Chondrocyte (in vitro differentiated cells): ENCODE results near the gene ZSCAN30. TPM values are rescaled to one million over a fixed set of nuclear protein-coding genes. Genes with fewer than 3 reads are reported as not detected.

ENCODE experiments used
- DNase-seq: peaks from one replicate; pipeline ENCODE4 v3.0.0; 2021; ENCODE audit warnings: mixed read lengths, low spot score
- H3K27ac Mint-ChIP-seq: one replicate; pipeline ENCODE4 v1.8.0; 2021; ENCODE audit warnings: mild to moderate bottlenecking, moderate library complexity, mixed read lengths; ENCODE audit not compliant: unreplicated experiment
- H3K27me3 Mint-ChIP-seq: 2 replicates; pipeline ENCODE4 v1.8.0; 2021; ENCODE audit warnings: low read depth, mixed read lengths
- H3K36me3 Mint-ChIP-seq: 2 replicates; pipeline ENCODE4 v1.8.0; 2021; ENCODE audit warnings: low read depth, mixed read lengths
- H3K4me1 Mint-ChIP-seq: 2 replicates; pipeline ENCODE4 v1.8.0; 2021; ENCODE audit warnings: low read depth, mild to moderate bottlenecking, mixed read lengths
- H3K4me3 Mint-ChIP-seq: one replicate; pipeline ENCODE4 v1.8.0; 2021; ENCODE audit warnings: mild to moderate bottlenecking, moderate library complexity, mixed read lengths; ENCODE audit not compliant: unreplicated experiment
- H3K9me3 Mint-ChIP-seq: 2 replicates; pipeline ENCODE4 v1.8.0; 2021; ENCODE audit warnings: low read depth, mixed read lengths
- total RNA-seq: library from RNA; stranded (reverse); gene quantifications from 3 replicates; pipeline ENCODE4 v1.2.1, GENCODE V29; 2021
- TF ChIP-seq, protein P1 (sequence below): fragments of 200-600 bp; sonication (generic); IDR thresholded peaks from 2 replicates; pipeline ENCODE4 v1.5.0; 2021; ENCODE audit warnings: antibody characterized with exemption, mild to moderate bottlenecking, moderate library complexity

Gene ZSCAN30
- total RNA-seq, 1 donor from 2014 or later = 9.8 TPM

DNA sequence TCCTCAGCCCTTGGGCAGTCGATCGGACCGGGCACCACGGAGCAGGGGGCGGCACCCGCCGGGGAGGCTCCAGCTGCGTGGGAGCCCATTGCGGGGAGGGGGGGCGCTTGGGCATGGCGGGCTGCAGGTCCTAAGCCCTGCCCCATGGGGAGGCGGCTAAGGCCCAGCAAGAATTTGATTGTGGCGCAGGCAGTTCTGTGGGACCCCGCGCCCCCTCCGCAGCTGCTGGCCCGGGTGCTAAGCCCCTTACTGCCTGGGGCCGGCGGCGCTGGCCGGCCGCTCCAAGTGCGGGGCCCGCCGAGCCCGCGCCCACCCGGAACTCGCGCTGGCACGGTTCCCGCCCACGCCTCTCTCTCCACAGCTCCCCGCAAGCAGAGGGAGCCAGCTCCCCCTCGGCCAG, 18.4 kb downstream of the ZSCAN30 start:
- Mint-ChIP-seq H3K27ac (no peak overlapping the region), H3K9me3 (peaks cover 31% of the 10 kb centered on the region), H3K27me3 (no peaks in the 10 kb centered on the region), H3K4me3 (no peak overlapping the region), H3K4me1 (no peaks in the 10 kb centered on the region), H3K36me3 (peaks cover 17% of the 10 kb centered on the region)
- TF ChIP-seq, protein P1, sequence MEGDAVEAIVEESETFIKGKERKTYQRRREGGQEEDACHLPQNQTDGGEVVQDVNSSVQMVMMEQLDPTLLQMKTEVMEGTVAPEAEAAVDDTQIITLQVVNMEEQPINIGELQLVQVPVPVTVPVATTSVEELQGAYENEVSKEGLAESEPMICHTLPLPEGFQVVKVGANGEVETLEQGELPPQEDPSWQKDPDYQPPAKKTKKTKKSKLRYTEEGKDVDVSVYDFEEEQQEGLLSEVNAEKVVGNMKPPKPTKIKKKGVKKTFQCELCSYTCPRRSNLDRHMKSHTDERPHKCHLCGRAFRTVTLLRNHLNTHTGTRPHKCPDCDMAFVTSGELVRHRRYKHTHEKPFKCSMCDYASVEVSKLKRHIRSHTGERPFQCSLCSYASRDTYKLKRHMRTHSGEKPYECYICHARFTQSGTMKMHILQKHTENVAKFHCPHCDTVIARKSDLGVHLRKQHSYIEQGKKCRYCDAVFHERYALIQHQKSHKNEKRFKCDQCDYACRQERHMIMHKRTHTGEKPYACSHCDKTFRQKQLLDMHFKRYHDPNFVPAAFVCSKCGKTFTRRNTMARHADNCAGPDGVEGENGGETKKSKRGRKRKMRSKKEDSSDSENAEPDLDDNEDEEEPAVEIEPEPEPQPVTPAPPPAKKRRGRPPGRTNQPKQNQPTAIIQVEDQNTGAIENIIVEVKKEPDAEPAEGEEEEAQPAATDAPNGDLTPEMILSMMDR = no peak
- DNase-seq = no peak

DNA sequence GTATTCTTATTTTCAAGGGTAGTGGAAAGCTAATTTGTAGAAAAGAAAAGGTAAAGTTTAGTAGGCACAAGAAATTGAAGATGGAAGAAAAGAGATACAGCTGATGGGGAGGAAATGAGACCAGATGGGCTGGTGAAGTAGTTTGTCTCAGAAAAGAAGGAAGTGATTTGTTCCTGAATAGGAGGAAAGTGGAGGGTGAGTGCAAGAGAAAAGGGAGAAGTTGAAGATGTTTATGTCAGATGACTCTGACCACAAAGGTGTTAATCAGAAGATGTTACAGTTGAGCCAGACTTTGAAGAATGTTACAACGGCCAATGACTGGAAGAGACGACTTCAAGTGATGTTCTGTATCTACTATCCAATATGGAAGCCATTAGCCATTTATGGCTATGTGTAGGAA, 21.2 kb downstream of the ZSCAN30 start:
- DNase-seq = no peak
- TF ChIP-seq, protein P1 = no peak
- H3K9me3 Mint-ChIP-seq = peaks cover 20% of the 10 kb centered on the region
- no peak overlapping the region for H3K27ac Mint-ChIP-seq
- no peaks in the 10 kb centered on the region for H3K27me3 Mint-ChIP-seq
- no peak overlapping the region for H3K4me3 Mint-ChIP-seq
- H3K36me3 Mint-ChIP-seq = peaks cover 25% of the 10 kb centered on the region
- H3K4me1 Mint-ChIP-seq = no peaks in the 10 kb centered on the region

DNA sequence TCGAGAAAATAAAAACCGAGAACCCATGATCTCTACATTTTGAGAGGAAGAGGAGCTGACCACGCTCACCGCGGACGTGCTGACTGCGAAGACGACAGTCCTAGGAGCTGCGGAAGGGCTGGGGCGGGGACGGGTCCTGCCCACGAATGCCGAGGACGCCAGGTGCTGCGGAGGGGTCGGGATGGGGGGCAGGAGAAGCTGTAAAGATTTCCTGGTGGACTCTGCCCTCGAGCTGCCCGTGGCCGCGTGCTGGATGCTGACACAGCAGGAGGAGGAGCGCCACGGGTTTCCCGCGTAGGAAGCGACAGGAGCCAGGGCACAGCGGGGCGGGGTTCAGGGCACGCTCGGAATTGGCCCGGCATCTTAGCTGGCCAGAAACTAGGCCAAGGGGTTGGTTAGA, 22.2 kb downstream of the ZSCAN30 start:
- Mint-ChIP-seq H3K27me3 (no peaks in the 10 kb centered on the region), H3K4me1 (no peaks in the 10 kb centered on the region), H3K4me3 (no peak overlapping the region), H3K27ac (no peak overlapping the region), H3K36me3 (peaks cover 29% of the 10 kb centered on the region), H3K9me3 (peaks cover 15% of the 10 kb centered on the region)
- TF ChIP-seq, protein P1 = no peak
- no peak for DNase-seq

DNA sequence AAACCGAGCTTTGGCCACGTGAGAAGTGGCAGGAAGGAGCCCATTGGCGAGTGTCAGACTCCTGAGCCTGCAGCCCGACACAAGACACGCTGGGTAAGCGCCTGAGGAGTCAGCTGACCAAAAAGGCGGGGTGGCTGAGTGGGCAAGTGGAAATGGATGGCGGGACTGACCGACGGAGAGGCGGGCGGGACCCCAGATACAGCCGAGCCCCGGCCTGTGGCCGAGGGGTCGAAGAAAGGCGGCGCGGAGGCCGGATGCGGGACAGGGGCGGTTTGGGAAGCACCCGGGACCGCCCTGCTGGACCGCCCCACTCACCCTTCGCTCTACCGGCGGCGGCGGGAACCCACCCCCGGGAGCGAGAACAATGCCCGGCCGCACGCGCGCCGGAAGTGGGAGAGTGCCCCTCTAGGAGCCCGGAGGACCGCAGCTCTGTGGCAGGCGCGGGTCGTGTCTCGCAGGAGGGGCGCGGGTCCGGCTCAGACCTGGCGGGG, 22.8 kb downstream of the ZSCAN30 start:
- TF ChIP-seq, protein P1 = no peak
- Mint-ChIP-seq H3K27ac (no peak overlapping the region), H3K4me1 (no peaks in the 10 kb centered on the region), H3K36me3 (peaks cover 34% of the 10 kb centered on the region), H3K4me3 (peak overlapping the region; percentile 28), H3K27me3 (no peaks in the 10 kb centered on the region), H3K9me3 (peaks cover 11% of the 10 kb centered on the region)
- no peak for DNase-seq

DNA sequence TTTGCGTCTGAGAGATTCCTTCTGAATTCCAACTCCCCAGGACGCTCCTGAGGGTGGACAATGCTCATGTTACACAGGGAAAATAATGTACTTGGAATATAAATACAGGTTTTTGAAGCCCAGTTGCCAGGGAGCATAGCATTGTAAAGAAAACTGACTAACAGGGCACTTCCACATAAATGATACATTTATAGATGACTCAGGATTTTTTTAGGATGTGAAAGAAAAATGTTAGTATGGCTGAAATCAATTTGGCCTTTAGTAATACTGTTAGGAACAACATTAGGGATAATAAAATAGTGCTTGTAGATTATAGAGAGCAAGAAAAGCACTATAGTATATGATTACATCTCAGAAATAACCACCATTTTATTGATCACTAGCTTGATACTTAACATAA, 25.6 kb downstream of the ZSCAN30 start:
- TF ChIP-seq, protein P1 = no peak
- Mint-ChIP-seq H3K27me3 (no peaks in the 10 kb centered on the region), H3K4me3 (no peak overlapping the region), H3K4me1 (no peaks in the 10 kb centered on the region), H3K9me3 (peaks cover 11% of the 10 kb centered on the region), H3K36me3 (peaks cover 50% of the 10 kb centered on the region), H3K27ac (no peak overlapping the region)
- no peak for DNase-seq
